ENCODE data around the gene NEDD4L. TPM values are rescaled to one million over a fixed set of nuclear protein-coding genes. Genes with fewer than 3 reads are reported as not detected.

The NEDD4L gene
- total and polyA plus RNA-seq, 2 donors (not counting 1 experiment from before 2014, with no cell fraction given), result 10.3 to 25.7 TPM

GRCh38 chr18:58370612-58371011, 326.6 kb downstream of the NEDD4L start:
- H3K36me3 ChIP-seq (replicated peaks in 1 of 2; ENCODE audit: control extremely low read depth in 1 of 2, control insufficient read depth in 1 of 2, extremely low read depth in 1 of 2, insufficient read depth in 2 of 2, low read length in 1 of 2), result peaks cover 0 to 2% of the 10 kb centered on the region in 2 experiments
- H3K9me3 ChIP-seq (ENCODE audit: control extremely low read depth in 1 of 3, control insufficient read depth in 2 of 3, insufficient read depth in 1 of 3, low read length in 2 of 3), result no peaks in the 10 kb centered on the region
- no peaks in the 10 kb centered on the region for H3K79me2 ChIP-seq (ENCODE audit: control insufficient read depth, insufficient read depth, low read length)
- H3K4me2 ChIP-seq (replicated peaks; ENCODE audit: low read depth, low read length, poor library complexity, severe bottlenecking), result no peak overlapping the region
- CTCF ChIA-PET, result no interaction called here
- no peak for TF ChIP-seq CTCF (IDR thresholded peaks at IDR 0.05)
- no peak for TF ChIP-seq EZH2 (IDR thresholded peaks at IDR 0.05; ENCODE audit: borderline replicate concordance, insufficient read depth, low read depth, low read length, poor library complexity, severe bottlenecking)
- H3K4me3 ChIP-seq (ENCODE audit: control extremely low read depth in 1 of 5, extremely low read depth in 1 of 5, insufficient read depth in 1 of 5, low read depth in 2 of 5, low read length in 4 of 5), result no peak overlapping the region
- H3K27me3 ChIP-seq (replicated peaks in 1 of 4; ENCODE audit: control extremely low read depth in 1 of 4, control insufficient read depth in 3 of 4, insufficient read depth in 4 of 4, low read length in 3 of 4), result no peaks in the 10 kb centered on the region
- POLR2A ChIA-PET, result no interaction called here
- ATAC-seq (ENCODE audit: low read depth), result no peak
- no peaks in the 10 kb centered on the region for H3K9me3 Mint-ChIP-seq (ENCODE audit: insufficient read depth)
- H2AFZ ChIP-seq (ENCODE audit: insufficient read depth, low read depth, low read length, poor library complexity, severe bottlenecking), result no peak overlapping the region
- H3K4me3 Mint-ChIP-seq, result no peak overlapping the region
- no peak overlapping the region for H3K27ac Mint-ChIP-seq
- intact Hi-C loops (cut with micrococcal nuclease), result no loop called here
- DNase-seq, result no peak
- H3K27me3 Mint-ChIP-seq, result no peaks in the 10 kb centered on the region
- no peaks in the 10 kb centered on the region for H3K4me1 ChIP-seq (ENCODE audit: control insufficient read depth in 2 of 2, insufficient read depth in 2 of 2, low read length in 2 of 2)
- no peaks in the 10 kb centered on the region for H4K20me1 ChIP-seq (ENCODE audit: control insufficient read depth, insufficient read depth, low read length, poor library complexity, severe bottlenecking)
- WGBS (ENCODE audit: insufficient coverage), result 100% methylated on average over 2 of the region's 5 CpGs
- H3K9ac ChIP-seq (ENCODE audit: low read length), result no peak overlapping the region
- no peak overlapping the region for H3K27ac ChIP-seq (ENCODE audit: low read length in 2 of 2)
- H3K4me1 Mint-ChIP-seq, result no peaks in the 10 kb centered on the region

GRCh38 chr18:58373481-58373880, 329.5 kb downstream of the NEDD4L start:
- intact Hi-C loops (cut with micrococcal nuclease), result no loop called here
- no peak overlapping the region for H2AFZ ChIP-seq (ENCODE audit: insufficient read depth, low read depth, low read length, poor library complexity, severe bottlenecking)
- ATAC-seq (ENCODE audit: low read depth) (no peak), DNase-seq (no peak)
- H3K4me3 ChIP-seq (ENCODE audit: control extremely low read depth in 1 of 5, extremely low read depth in 1 of 5, insufficient read depth in 1 of 5, low read depth in 2 of 5, low read length in 4 of 5), result no peak overlapping the region
- ChIA-PET POLR2A (no interaction called here), CTCF (no interaction called here)
- Mint-ChIP-seq H3K4me3 (no peak overlapping the region), H3K4me1 (no peaks in the 10 kb centered on the region), H3K27me3 (no peaks in the 10 kb centered on the region), H3K27ac (no peak overlapping the region), H3K9me3 (ENCODE audit: insufficient read depth) (no peaks in the 10 kb centered on the region)
- H3K4me1 ChIP-seq (ENCODE audit: control insufficient read depth in 2 of 2, insufficient read depth in 2 of 2, low read length in 2 of 2), result no peaks in the 10 kb centered on the region
- no peak overlapping the region for H3K27ac ChIP-seq (ENCODE audit: low read length in 2 of 2)
- no peak overlapping the region for H3K4me2 ChIP-seq (replicated peaks; ENCODE audit: low read depth, low read length, poor library complexity, severe bottlenecking)
- no peaks in the 10 kb centered on the region for H3K9me3 ChIP-seq (ENCODE audit: control extremely low read depth in 1 of 3, control insufficient read depth in 2 of 3, insufficient read depth in 1 of 3, low read length in 2 of 3)
- no peaks in the 10 kb centered on the region for H4K20me1 ChIP-seq (ENCODE audit: control insufficient read depth, insufficient read depth, low read length, poor library complexity, severe bottlenecking)
- WGBS (ENCODE audit: insufficient coverage), result 95% methylated on average over 4 of the region's 5 CpGs
- peaks cover 0 to 2% of the 10 kb centered on the region in 2 experiments for H3K36me3 ChIP-seq (replicated peaks in 1 of 2; ENCODE audit: control extremely low read depth in 1 of 2, control insufficient read depth in 1 of 2, extremely low read depth in 1 of 2, insufficient read depth in 2 of 2, low read length in 1 of 2)
- no peaks in the 10 kb centered on the region for H3K27me3 ChIP-seq (replicated peaks in 1 of 4; ENCODE audit: control extremely low read depth in 1 of 4, control insufficient read depth in 3 of 4, insufficient read depth in 4 of 4, low read length in 3 of 4)
- TF ChIP-seq EZH2 (IDR thresholded peaks at IDR 0.05; ENCODE audit: borderline replicate concordance, insufficient read depth, low read depth, low read length, poor library complexity, severe bottlenecking) (no peak), CTCF (IDR thresholded peaks at IDR 0.05) (no peak)
- no peak overlapping the region for H3K9ac ChIP-seq (ENCODE audit: low read length)
- H3K79me2 ChIP-seq (ENCODE audit: control insufficient read depth, insufficient read depth, low read length), result no peaks in the 10 kb centered on the region

All from B cell (primary cell).